Fibroblast of the aortic adventitia (primary cell): ENCODE data around the gene SCN4A. TPM values are rescaled to one million over a fixed set of nuclear protein-coding genes. Genes with fewer than 3 reads are reported as not detected.
"Not testable (repeated sequence)": the region's sequence is repeated elsewhere in the genome, so short reads cannot be mapped to it uniquely, and the experiment has no call there.

Source experiments
- DNase-seq: peaks from one replicate; pipeline ENCODE4 v3.0.0-alpha.2; 2010; ENCODE audit warnings: low read depth
- H3K4me3 ChIP-seq: 2 replicates; pipeline ENCODE4 v1.5.1; 2011; ENCODE audit warnings: low read depth, mild to moderate bottlenecking, control low read depth, low read length, moderate library complexity
- total RNA-seq: library from RNA; depleted of rRNA; stranded (reverse); fragments of >200 nt; gene quantifications from 2 replicates; pipeline ENCODE4 v1.2.3, GENCODE V29; 2012; ENCODE audit warnings: low replicate concordance
- TF ChIP-seq, protein P1 (sequence below): IDR thresholded peaks from 2 replicates; pipeline ENCODE4 v1.5.1; 2011; ENCODE audit warnings: mild to moderate bottlenecking, low read length, control low read depth, inconsistent platforms; ENCODE audit not compliant: insufficient read depth

The SCN4A gene
- total RNA-seq, 1 donor, result 0.18 TPM

- no peak for DNase-seq
- TF ChIP-seq, protein P1, sequence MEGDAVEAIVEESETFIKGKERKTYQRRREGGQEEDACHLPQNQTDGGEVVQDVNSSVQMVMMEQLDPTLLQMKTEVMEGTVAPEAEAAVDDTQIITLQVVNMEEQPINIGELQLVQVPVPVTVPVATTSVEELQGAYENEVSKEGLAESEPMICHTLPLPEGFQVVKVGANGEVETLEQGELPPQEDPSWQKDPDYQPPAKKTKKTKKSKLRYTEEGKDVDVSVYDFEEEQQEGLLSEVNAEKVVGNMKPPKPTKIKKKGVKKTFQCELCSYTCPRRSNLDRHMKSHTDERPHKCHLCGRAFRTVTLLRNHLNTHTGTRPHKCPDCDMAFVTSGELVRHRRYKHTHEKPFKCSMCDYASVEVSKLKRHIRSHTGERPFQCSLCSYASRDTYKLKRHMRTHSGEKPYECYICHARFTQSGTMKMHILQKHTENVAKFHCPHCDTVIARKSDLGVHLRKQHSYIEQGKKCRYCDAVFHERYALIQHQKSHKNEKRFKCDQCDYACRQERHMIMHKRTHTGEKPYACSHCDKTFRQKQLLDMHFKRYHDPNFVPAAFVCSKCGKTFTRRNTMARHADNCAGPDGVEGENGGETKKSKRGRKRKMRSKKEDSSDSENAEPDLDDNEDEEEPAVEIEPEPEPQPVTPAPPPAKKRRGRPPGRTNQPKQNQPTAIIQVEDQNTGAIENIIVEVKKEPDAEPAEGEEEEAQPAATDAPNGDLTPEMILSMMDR, result no peak
- H3K4me3 ChIP-seq, result no peak overlapping the region
These were observed 37.1 kb upstream of the SCN4A start for GRCh38 chr17:64009571-64010402.

DNA sequence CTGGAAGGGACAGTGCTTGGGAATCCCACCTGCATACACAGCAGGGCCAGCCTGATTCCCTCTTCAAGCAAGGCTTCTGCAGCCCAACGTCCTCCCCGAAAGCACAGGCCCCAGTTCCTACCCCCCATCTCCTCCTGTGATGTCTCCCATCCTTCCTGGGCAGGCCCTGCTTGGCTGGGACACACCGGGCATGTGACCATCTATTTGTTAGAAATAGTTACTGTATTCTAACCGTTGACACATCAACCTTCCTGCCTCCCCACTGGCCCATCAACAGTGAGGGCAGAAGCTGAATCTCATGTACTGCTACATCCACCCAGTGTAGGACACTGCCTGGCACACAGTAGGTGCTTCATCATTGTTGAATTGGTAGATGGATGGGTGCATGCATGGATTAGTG lies 36.1 kb upstream of the SCN4A start:
- no peak for DNase-seq
- TF ChIP-seq, protein P1, result no peak
- no peak overlapping the region for H3K4me3 ChIP-seq

- H3K4me3 ChIP-seq, result no peak overlapping the region
- no peak for DNase-seq
- TF ChIP-seq, protein P1, result no peak
These were observed 35.6 kb upstream of the SCN4A start for GRCh38 chr17:64008346-64008745.

- DNase-seq, result no peak
- H3K4me3 ChIP-seq, result no peak overlapping the region
- TF ChIP-seq, protein P1, result no peak
These were observed 35.1 kb upstream of the SCN4A start for GRCh38 chr17:64007838-64008282.

- H3K4me3 ChIP-seq, DNase-seq: not testable (repeated sequence)
These were observed 34.5 kb upstream of the SCN4A start for GRCh38 chr17:64007089-64007837.

DNA sequence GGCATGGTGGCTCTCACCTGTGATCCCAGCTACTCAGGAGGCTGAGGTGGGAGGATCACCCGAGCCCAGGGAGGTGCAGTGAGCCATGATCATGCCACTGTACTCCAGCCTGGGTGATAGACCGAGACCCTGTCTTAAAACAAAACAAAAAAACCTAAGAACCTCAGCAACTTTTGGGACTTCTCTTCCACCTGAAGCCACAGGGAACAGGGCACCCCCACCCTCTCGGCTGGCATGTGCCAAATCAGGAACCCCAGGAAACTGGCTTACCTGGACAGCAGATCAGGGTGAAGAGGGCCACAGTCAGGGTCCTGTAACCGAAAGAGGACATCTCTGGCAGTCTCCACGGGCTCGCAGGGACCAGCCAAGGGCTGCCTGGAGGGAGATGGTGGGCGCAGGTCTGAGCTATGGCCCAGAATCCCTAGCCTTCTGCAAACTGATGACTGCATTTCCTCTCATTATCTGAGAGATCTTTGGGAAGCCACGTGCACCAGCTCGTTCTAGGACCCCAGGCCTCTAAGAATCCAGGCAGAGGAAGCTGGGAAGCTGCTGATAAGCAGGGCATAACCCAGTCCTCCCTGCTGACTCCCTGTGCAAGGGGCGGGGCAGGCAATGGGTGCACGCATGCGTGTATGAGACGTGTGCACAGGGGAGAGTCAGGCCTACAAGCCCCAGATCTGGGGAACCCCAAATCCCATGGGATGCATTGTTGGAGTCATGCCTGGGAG lies 33.8 kb upstream of the SCN4A start:
- H3K4me3 ChIP-seq, result no peak overlapping the region
- peak; percentile 57 for DNase-seq
- TF ChIP-seq, protein P1, result no peak
